Subcutaneous adipose tissue (tissue), 4 donors: ENCODE measurements around the gene NR3C1. TPM values are rescaled to one million over a fixed set of nuclear protein-coding genes. Genes with fewer than 3 reads are reported as not detected.

Experiments
- CTCF ChIP-seq: fragments of 450-650 bp; IDR thresholded peaks from one replicate; pipeline ENCODE4 v1.5.1; 2016; ENCODE audit warnings: low read depth, mild to moderate bottlenecking, control low read depth, antibody characterized with exemption, moderate library complexity
- total RNA-seq, 4 donors: library from RNA; depleted of rRNA; stranded (reverse); fragments of >200 nt; gene quantifications; one replicate each; pipeline ENCODE4 v1.1.0, GENCODE V29; 2016

The NR3C1 gene
- total RNA-seq, 4 donors from 2014 or later: 86.2 to 174 (median 95.1) TPM

- no peak for TF ChIP-seq CTCF
Observed at GRCh38 chr5:143372187-143372829, 31.2 kb downstream of the NR3C1 start.

- TF ChIP-seq CTCF: no peak
Observed at GRCh38 chr5:143370440-143370839, 33.0 kb downstream of the NR3C1 start.

- TF ChIP-seq CTCF: no peak
Observed at GRCh38 chr5:143364061-143364460, 39.4 kb downstream of the NR3C1 start.

GRCh38 chr5:143362664-143363227 lies 40.7 kb downstream of the NR3C1 start:
- no peak for TF ChIP-seq CTCF

- TF ChIP-seq CTCF: no peak
Observed at GRCh38 chr5:143361438-143361837, 42.0 kb downstream of the NR3C1 start.

- TF ChIP-seq CTCF: no peak
Observed at GRCh38 chr5:143360755-143361154, 42.7 kb downstream of the NR3C1 start.

- no peak for TF ChIP-seq CTCF
Observed at GRCh38 chr5:143359869-143360268, 43.6 kb downstream of the NR3C1 start.
